Measurements from ENCODE around the gene LIX1L. TPM values are rescaled to one million over a fixed set of nuclear protein-coding genes. Genes with fewer than 3 reads are reported as not detected.

The LIX1L gene
- total RNA-seq, 1 experiment from 2014 or later, result 12.4 TPM

DNA sequence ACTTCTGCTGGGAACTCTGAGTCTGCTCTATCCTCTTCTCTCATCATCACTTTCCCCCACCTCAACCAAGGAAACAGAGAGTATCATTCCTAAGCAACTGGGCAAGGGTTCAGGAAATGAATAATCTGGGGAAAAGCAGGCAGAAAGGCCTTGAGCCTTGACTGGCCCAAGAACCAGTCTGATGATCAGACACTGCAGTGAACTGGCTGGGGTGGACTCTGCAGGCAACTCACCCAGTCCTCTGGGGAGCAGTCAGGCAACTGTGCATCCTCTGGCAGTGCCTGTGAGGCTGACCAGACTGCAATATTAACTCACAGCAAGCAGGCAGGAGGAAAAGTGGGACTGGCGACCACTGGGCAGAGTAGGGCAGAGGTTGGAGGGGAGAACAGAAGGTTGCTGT is 73.1 kb downstream of the LIX1L start:
- Histone ChIP-seq H3K27ac (ENCODE audit: low read depth, low read length) (no peak overlapping the region), H3K4me1 (ENCODE audit: control insufficient read depth in 1 of 2, insufficient read depth in 2 of 2, low read length in 2 of 2) (peaks cover 0 to 22% of the 10 kb centered on the region in 2 experiments; a peak in 2 of 4 replicates), H3K9me3 (ENCODE audit: control insufficient read depth in 1 of 2, insufficient read depth in 1 of 2, low read depth in 1 of 2, low read length in 2 of 2) (no peaks in the 10 kb centered on the region), H3K4me2 (ENCODE audit: low read length) (no peak overlapping the region), H3K36me3 (ENCODE audit: control insufficient read depth in 1 of 2, insufficient read depth in 2 of 2, low read length in 2 of 2) (no peaks in the 10 kb centered on the region), H3K9me2 (ENCODE audit: insufficient read depth) (no peaks in the 10 kb centered on the region), H2AFZ (ENCODE audit: low read depth, low read length, poor library complexity, severe bottlenecking) (no peak overlapping the region), H3K79me2 (ENCODE audit: insufficient read depth, low read length) (no peaks in the 10 kb centered on the region), H4K20me1 (ENCODE audit: insufficient read depth) (no peaks in the 10 kb centered on the region), H3K27me3 (ENCODE audit: insufficient read depth, low read length) (peaks cover 7% of the 10 kb centered on the region; the same call in 1 of the 2 replicates), H3K9ac (ENCODE audit: low read length) (no peak overlapping the region), H3K4me3 (replicated peaks in 1 of 2; ENCODE audit: low read depth in 1 of 2, low read length in 2 of 2) (no peak overlapping the region)
- ATAC-seq (no peak), DNase-seq (ENCODE audit: low read depth, low spot score) (no peak)
- intact Hi-C loops (cut with micrococcal nuclease), result no loop called here
- BruUV-seq (replicated peaks), result no TSS peak
- TF ChIP-seq, protein P1, sequence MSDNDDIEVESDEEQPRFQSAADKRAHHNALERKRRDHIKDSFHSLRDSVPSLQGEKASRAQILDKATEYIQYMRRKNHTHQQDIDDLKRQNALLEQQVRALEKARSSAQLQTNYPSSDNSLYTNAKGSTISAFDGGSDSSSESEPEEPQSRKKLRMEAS (IDR thresholded peaks at IDR 0.05), result no peak
- no peak for TF ChIP-seq ZBTB33 (IDR thresholded peaks at IDR 0.05; ENCODE audit: extremely low read depth, insufficient replicate concordance, low read length)
- TF ChIP-seq POLR2AphosphoS5 (IDR thresholded peaks at IDR 0.05; ENCODE audit: low read depth, low read length), result no peak
- no peak for TF ChIP-seq FOSL1 (IDR thresholded peaks at IDR 0.05; ENCODE audit: low read depth)
- no peak for TF ChIP-seq EZH2phosphoT487 (IDR thresholded peaks at IDR 0.05; ENCODE audit: borderline replicate concordance)
- no peak for TF ChIP-seq CEBPB (IDR thresholded peaks at IDR 0.05; ENCODE audit: low read depth)
- no peak for TF ChIP-seq ZNF274 (IDR thresholded peaks at IDR 0.05; ENCODE audit: low read depth, low read length)
- TF ChIP-seq, protein P2, sequence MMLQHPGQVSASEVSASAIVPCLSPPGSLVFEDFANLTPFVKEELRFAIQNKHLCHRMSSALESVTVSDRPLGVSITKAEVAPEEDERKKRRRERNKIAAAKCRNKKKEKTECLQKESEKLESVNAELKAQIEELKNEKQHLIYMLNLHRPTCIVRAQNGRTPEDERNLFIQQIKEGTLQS (IDR thresholded peaks at IDR 0.05), result no peak
- no peak for TF ChIP-seq RAD21 (IDR thresholded peaks at IDR 0.05; ENCODE audit: low read depth)
- no peak for TF ChIP-seq ZFX (IDR thresholded peaks at IDR 0.05)
- TF ChIP-seq POLR2A (IDR thresholded peaks at IDR 0.05; ENCODE audit: borderline replicate concordance, extremely low read depth, insufficient read depth, insufficient read length), result no peak
- no peak for TF ChIP-seq SRF (IDR thresholded peaks at IDR 0.05; ENCODE audit: low read depth)
- no peak for TF ChIP-seq EZH2 (IDR thresholded peaks at IDR 0.05)
- no peak for TF ChIP-seq TCF7L2 (IDR thresholded peaks at IDR 0.05; ENCODE audit: borderline replicate concordance, extremely low read depth, insufficient read depth, insufficient read length)
- no peak for TF ChIP-seq ELF1 (IDR thresholded peaks at IDR 0.05; ENCODE audit: borderline replicate concordance, low read depth)
- TF ChIP-seq CBX3 (IDR thresholded peaks at IDR 0.05; ENCODE audit: low read depth), result no peak
- TF ChIP-seq SIN3A (IDR thresholded peaks at IDR 0.05; ENCODE audit: low read depth), result no peak
- ChIA-PET RAD21 (ENCODE audit: low non-redundant PET in 1 of 2, low total read pairs in 2 of 2, uncharacterized antibody in 2 of 2, unreplicated experiment in 2 of 2) (no interaction called here), CTCF (no interaction called here), POLR2A (no interaction called here)

Other genes starting within 250 kb of the LIX1L start
- not detected for gene CD160, start 238.5 kb downstream of the LIX1L start, total RNA-seq (2021; ENCODE audit: unreplicated experiment)
- 9.5 TPM for gene RNF115, start 133.9 kb downstream of the LIX1L start, total RNA-seq (2021; ENCODE audit: unreplicated experiment)
- gene POLR3C, start 133.8 kb downstream of the LIX1L start, total RNA-seq (2021; ENCODE audit: unreplicated experiment), result 25.4 TPM
- 1.8 TPM for gene NUDT17, start 112.4 kb downstream of the LIX1L start, total RNA-seq (2021; ENCODE audit: unreplicated experiment)
- 31.2 TPM for gene PIAS3, start 98.9 kb downstream of the LIX1L start, total RNA-seq (2021; ENCODE audit: unreplicated experiment)
- gene ANKRD35, start 72.2 kb downstream of the LIX1L start, total RNA-seq (2021; ENCODE audit: unreplicated experiment), result not detected
- 0.86 TPM for gene ITGA10, start 48.0 kb downstream of the LIX1L start, total RNA-seq (2021; ENCODE audit: unreplicated experiment)
- gene PEX11B, start 39.3 kb downstream of the LIX1L start, total RNA-seq (2021; ENCODE audit: unreplicated experiment), result 20.9 TPM
- gene RBM8A, start 30.5 kb downstream of the LIX1L start, total RNA-seq (2021; ENCODE audit: unreplicated experiment), result 195 TPM
- gene ANKRD34A, start 6.6 kb upstream of the LIX1L start, total RNA-seq (2021; ENCODE audit: unreplicated experiment), result 1.1 TPM
- 17.9 TPM for gene POLR3GL, start 6.7 kb upstream of the LIX1L start, total RNA-seq (2021; ENCODE audit: unreplicated experiment)
- 2.5 TPM for gene TXNIP, start 38.6 kb upstream of the LIX1L start, total RNA-seq (2021; ENCODE audit: unreplicated experiment)
- not detected for gene HJV, start 63.7 kb upstream of the LIX1L start, total RNA-seq (2021; ENCODE audit: unreplicated experiment)
- gene NBPF10, start 186.8 kb upstream of the LIX1L start, total RNA-seq (2021; ENCODE audit: unreplicated experiment), result 1.7 TPM

Measured in HCT116 (cell line).